ENCODE results near the gene OCSTAMP.

Gene OCSTAMP

DNA sequence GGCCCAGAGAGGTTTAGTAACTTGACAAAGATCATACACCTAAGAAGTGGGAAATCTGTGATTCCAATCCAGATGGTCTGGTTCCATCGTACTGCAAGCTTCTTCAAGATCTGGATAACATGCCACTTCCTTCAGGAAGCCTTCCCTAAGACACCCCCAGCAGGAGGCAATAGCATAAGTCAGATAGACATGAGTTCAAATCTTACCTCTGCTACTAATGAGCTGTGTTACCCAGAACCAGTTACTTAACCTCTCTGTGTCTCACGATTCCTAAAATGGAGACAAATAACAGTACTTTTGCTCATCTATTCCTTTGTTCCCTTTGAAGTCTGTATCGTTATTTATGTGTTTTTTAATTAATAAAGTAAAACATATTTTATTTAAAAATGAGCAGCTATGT is 22.3 kb upstream of the OCSTAMP start:
- TF ChIP-seq, protein P1, sequence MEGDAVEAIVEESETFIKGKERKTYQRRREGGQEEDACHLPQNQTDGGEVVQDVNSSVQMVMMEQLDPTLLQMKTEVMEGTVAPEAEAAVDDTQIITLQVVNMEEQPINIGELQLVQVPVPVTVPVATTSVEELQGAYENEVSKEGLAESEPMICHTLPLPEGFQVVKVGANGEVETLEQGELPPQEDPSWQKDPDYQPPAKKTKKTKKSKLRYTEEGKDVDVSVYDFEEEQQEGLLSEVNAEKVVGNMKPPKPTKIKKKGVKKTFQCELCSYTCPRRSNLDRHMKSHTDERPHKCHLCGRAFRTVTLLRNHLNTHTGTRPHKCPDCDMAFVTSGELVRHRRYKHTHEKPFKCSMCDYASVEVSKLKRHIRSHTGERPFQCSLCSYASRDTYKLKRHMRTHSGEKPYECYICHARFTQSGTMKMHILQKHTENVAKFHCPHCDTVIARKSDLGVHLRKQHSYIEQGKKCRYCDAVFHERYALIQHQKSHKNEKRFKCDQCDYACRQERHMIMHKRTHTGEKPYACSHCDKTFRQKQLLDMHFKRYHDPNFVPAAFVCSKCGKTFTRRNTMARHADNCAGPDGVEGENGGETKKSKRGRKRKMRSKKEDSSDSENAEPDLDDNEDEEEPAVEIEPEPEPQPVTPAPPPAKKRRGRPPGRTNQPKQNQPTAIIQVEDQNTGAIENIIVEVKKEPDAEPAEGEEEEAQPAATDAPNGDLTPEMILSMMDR (IDR thresholded peaks at IDR 0.05; ENCODE audit: low read depth, low read length), result no peak
- TF ChIP-seq EZH2phosphoT487 (IDR thresholded peaks at IDR 0.05; ENCODE audit: low read depth), result no peak
- Histone ChIP-seq H3K4me2 (ENCODE audit: low read length) (no peak overlapping the region), H3K4me1 (ENCODE audit: low read length) (peaks cover 8% of the 10 kb centered on the region; the same call in 1 of the 2 replicates)

DNA sequence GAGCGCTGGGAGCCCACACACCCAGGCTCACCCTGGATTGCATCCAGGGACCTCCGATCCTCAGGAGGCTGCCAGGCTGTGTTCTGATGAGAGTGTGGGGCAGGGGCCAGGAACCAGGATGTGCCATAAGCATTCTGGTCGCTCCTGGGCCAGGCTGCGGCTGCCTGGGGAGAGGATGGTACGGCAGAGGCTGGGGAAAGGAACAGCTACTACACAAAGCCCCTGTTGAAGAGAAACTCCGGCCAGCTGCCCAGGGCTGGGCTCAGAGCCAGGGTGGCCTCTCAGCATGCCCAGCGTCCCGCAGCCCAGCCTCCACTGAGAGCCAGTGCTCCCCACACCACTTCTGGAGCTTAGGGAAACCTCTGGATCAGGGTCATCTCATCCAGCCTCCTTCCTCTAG is 21.7 kb upstream of the OCSTAMP start:
- peaks cover 8% of the 10 kb centered on the region; the same call in 1 of the 2 replicates for H3K4me1 ChIP-seq (ENCODE audit: low read length)
- no peaks in the 10 kb centered on the region for H3K79me2 ChIP-seq (ENCODE audit: low read length)
- H2AFZ ChIP-seq (ENCODE audit: low read depth, low read length), result no peak overlapping the region
- no peak for TF ChIP-seq EZH2phosphoT487 (IDR thresholded peaks at IDR 0.05; ENCODE audit: low read depth)
- TF ChIP-seq, protein P1 (IDR thresholded peaks at IDR 0.05; ENCODE audit: low read depth, low read length), result no peak
- no peak overlapping the region for H3K4me2 ChIP-seq (ENCODE audit: low read length)
- H4K20me1 ChIP-seq (ENCODE audit: insufficient read depth, low read length), result no peaks in the 10 kb centered on the region
- no peak overlapping the region for H3K4me3 ChIP-seq (ENCODE audit: low read length)
- no peaks in the 10 kb centered on the region for H3K9me3 ChIP-seq (ENCODE audit: insufficient read depth, low read length)
- no peaks in the 10 kb centered on the region for H3K36me3 ChIP-seq (replicated peaks; ENCODE audit: low read depth, low read length)
- H3K27me3 ChIP-seq (ENCODE audit: low read depth, low read length), result peaks cover 79% of the 10 kb centered on the region
- H3K9ac ChIP-seq (ENCODE audit: low read length), result no peak overlapping the region
- no peak overlapping the region for H3K27ac ChIP-seq (ENCODE audit: low read length)

More for the DNA sequence above, 22.3 kb upstream of the OCSTAMP start:
- Histone ChIP-seq H3K9me3 (ENCODE audit: insufficient read depth, low read length) (no peaks in the 10 kb centered on the region), H3K27me3 (ENCODE audit: low read depth, low read length) (peaks cover 73% of the 10 kb centered on the region), H3K9ac (ENCODE audit: low read length) (no peak overlapping the region), H3K79me2 (ENCODE audit: low read length) (no peaks in the 10 kb centered on the region), H2AFZ (ENCODE audit: low read depth, low read length) (no peak overlapping the region), H4K20me1 (ENCODE audit: insufficient read depth, low read length) (no peaks in the 10 kb centered on the region), H3K4me3 (ENCODE audit: low read length) (no peak overlapping the region), H3K36me3 (replicated peaks; ENCODE audit: low read depth, low read length) (no peaks in the 10 kb centered on the region), H3K27ac (ENCODE audit: low read length) (no peak overlapping the region)

DNA sequence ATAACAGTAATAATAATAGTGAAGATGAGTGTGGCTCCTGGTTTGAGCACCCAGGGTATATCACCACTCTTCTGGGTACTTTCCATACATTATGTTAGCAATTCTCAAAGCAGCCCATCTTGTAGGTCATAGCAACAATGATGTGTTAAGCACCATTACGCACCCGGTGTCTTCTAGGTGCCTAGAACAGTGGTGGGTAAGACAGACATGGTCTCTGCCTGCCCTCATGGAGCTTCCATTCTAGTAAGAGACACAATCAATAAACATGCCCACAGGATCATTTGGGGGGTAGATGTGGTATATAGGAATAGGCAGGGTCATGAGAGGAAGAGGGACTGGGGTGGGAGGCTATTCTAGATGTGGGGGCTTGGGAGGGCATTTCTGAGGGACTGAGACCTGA is 21.0 kb upstream of the OCSTAMP start:
- Histone ChIP-seq H2AFZ (ENCODE audit: low read depth, low read length) (no peak overlapping the region), H3K79me2 (ENCODE audit: low read length) (no peaks in the 10 kb centered on the region), H3K4me2 (ENCODE audit: low read length) (no peak overlapping the region), H3K4me1 (ENCODE audit: low read length) (peaks cover 8% of the 10 kb centered on the region; the same call in 1 of the 2 replicates), H3K9me3 (ENCODE audit: insufficient read depth, low read length) (no peaks in the 10 kb centered on the region), H3K9ac (ENCODE audit: low read length) (no peak overlapping the region), H3K27ac (ENCODE audit: low read length) (no peak overlapping the region), H3K4me3 (ENCODE audit: low read length) (no peak overlapping the region), H3K36me3 (replicated peaks; ENCODE audit: low read depth, low read length) (no peaks in the 10 kb centered on the region), H3K27me3 (ENCODE audit: low read depth, low read length) (peaks cover 78% of the 10 kb centered on the region), H4K20me1 (ENCODE audit: insufficient read depth, low read length) (no peaks in the 10 kb centered on the region)
- TF ChIP-seq, protein P1 (IDR thresholded peaks at IDR 0.05; ENCODE audit: low read depth, low read length), result no peak
- TF ChIP-seq EZH2phosphoT487 (IDR thresholded peaks at IDR 0.05; ENCODE audit: low read depth), result no peak

DNA sequence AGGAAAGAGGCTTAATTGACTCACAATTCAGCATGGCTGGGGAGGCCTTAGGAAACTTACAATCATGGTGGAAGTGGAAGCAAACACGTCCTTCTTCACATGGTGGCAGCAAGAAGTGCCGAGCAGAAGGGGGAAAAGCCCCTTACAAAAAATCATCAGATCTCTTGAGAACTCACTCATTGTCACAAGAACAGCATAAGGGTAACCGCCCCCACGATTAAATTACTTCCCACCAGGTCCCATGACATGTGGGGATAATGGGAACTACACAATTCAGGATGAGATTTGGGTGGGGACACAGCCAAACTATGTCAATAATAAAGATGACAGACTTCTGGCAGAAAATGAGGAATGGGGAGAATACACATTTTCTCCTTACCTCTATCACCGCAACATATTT is 20.5 kb upstream of the OCSTAMP start:
- Histone ChIP-seq H4K20me1 (ENCODE audit: insufficient read depth, low read length) (no peaks in the 10 kb centered on the region), H3K9ac (ENCODE audit: low read length) (no peak overlapping the region), H3K4me2 (ENCODE audit: low read length) (no peak overlapping the region), H3K27ac (ENCODE audit: low read length) (no peak overlapping the region), H2AFZ (ENCODE audit: low read depth, low read length) (no peak overlapping the region), H3K4me1 (ENCODE audit: low read length) (peaks cover 8% of the 10 kb centered on the region; the same call in 1 of the 2 replicates), H3K36me3 (replicated peaks; ENCODE audit: low read depth, low read length) (no peaks in the 10 kb centered on the region), H3K9me3 (ENCODE audit: insufficient read depth, low read length) (no peaks in the 10 kb centered on the region), H3K4me3 (ENCODE audit: low read length) (no peak overlapping the region), H3K27me3 (ENCODE audit: low read depth, low read length) (peaks cover 74% of the 10 kb centered on the region), H3K79me2 (ENCODE audit: low read length) (no peaks in the 10 kb centered on the region)
- TF ChIP-seq, protein P1 (IDR thresholded peaks at IDR 0.05; ENCODE audit: low read depth, low read length), result no peak
- no peak for TF ChIP-seq EZH2phosphoT487 (IDR thresholded peaks at IDR 0.05; ENCODE audit: low read depth)
